Peyer's patch (tissue), 4 donors: ENCODE data around the gene FDX2.

Experiments used
- POLR2A ChIP-seq, 2 donors: fragments of 450-650 bp; IDR thresholded peaks; one replicate each; pipeline ENCODE4 v1.5.1; 2017; ENCODE audit warnings: antibody characterized with exemption in 2 of 2, mild to moderate bottlenecking in 2 of 2, moderate library complexity in 2 of 2
- TF ChIP-seq, protein P1 (sequence below), 6 experiments: fragments of 450-650 bp in 4 of 6; fragments of 200-600 bp in 2 of 6; sonication (generic) in 1 of 6; IDR thresholded peaks; one replicate each; pipeline ENCODE4 v1.5.1; 2017 to 2019; ENCODE audit warnings: antibody characterized with exemption in 6 of 6, mild to moderate bottlenecking in 3 of 6, moderate library complexity in 1 of 6

DNA sequence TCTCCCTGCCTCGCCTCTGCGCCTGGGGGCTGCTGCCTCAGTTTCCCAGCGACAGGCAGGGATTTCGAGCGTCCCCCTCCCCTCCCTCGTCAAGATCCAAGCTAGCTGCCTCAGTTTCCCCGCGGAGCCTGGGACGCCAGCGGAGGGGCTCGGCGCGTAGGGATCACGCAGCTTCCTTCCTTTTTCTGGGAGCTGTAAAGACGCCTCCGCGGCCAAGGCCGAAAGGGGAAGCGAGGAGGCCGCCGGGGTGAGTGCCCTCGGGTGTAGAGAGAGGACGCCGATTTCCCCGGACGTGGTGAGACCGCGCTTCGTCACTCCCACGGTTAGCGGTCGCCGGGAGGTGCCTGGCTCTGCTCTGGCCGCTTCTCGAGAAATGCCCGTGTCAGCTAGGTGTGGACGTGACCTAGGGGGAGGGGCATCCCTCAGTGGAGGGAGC is 45.6 kb downstream of the FDX2 start:
- TF ChIP-seq, protein P1, sequence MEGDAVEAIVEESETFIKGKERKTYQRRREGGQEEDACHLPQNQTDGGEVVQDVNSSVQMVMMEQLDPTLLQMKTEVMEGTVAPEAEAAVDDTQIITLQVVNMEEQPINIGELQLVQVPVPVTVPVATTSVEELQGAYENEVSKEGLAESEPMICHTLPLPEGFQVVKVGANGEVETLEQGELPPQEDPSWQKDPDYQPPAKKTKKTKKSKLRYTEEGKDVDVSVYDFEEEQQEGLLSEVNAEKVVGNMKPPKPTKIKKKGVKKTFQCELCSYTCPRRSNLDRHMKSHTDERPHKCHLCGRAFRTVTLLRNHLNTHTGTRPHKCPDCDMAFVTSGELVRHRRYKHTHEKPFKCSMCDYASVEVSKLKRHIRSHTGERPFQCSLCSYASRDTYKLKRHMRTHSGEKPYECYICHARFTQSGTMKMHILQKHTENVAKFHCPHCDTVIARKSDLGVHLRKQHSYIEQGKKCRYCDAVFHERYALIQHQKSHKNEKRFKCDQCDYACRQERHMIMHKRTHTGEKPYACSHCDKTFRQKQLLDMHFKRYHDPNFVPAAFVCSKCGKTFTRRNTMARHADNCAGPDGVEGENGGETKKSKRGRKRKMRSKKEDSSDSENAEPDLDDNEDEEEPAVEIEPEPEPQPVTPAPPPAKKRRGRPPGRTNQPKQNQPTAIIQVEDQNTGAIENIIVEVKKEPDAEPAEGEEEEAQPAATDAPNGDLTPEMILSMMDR (IDR thresholded peaks at IDR 0.05) = no peak
- TF ChIP-seq POLR2A (IDR thresholded peaks at IDR 0.05) = no peak
